ENCODE results near the gene AMPD3. TPM values are rescaled to one million over a fixed set of nuclear protein-coding genes. Genes with fewer than 3 reads are reported as not detected.

The AMPD3 gene
- total and polyA plus RNA-seq, 2 of the 13 experiments (the other 11 are each of a cell fraction or from before 2014, with no cell fraction given): 0.33 to 2.3 TPM

- no peak for TF ChIP-seq ERF (CRISPR knock-in tag; IDR thresholded peaks at IDR 0.05)
- no peak for TF ChIP-seq BATF2 (CRISPR knock-in tag; IDR thresholded peaks at IDR 0.05)
Observed at GRCh38 chr11:10551845-10552352, 96.8 kb downstream of the AMPD3 start (continued).

- Histone ChIP-seq H3K27me3 (ENCODE audit: control insufficient read depth in 1 of 2, insufficient read depth in 2 of 2, low read length in 2 of 2) (0 out of 5 replicates have a peak, but pooled peaks cover 0 to 6% of the 10 kb centered on the region in 2 experiments), H3K27ac (ENCODE audit: extremely low read length, insufficient read depth, low read length) (no peak overlapping the region), H3K4me1 (ENCODE audit: insufficient read depth, low read length) (peaks cover under 1% of the 10 kb centered on the region; the same call in 1 of the 2 replicates), H3K4me3 (replicated peaks in 1 of 3; ENCODE audit: insufficient read depth in 1 of 3, low read depth in 2 of 3, low read length in 3 of 3) (no peak overlapping the region), H3K79me2 (ENCODE audit: insufficient read depth, low read length) (no peaks in the 10 kb centered on the region), H4K20me1 (ENCODE audit: insufficient read depth, low read length) (no peaks in the 10 kb centered on the region), H3K4me2 (ENCODE audit: low read depth, low read length) (no peak overlapping the region), H2AFZ (ENCODE audit: low read length) (no peak overlapping the region), H3K9ac (ENCODE audit: insufficient read depth, low read depth, low read length) (no peak overlapping the region), H3K9me3 (ENCODE audit: low read length) (peaks cover 7% of the 10 kb centered on the region; the same call in 1 of the 2 replicates), H3K36me3 (replicated peaks in 1 of 2; ENCODE audit: control insufficient read depth in 1 of 2, insufficient read depth in 2 of 2, low read length in 2 of 2) (no peaks in the 10 kb centered on the region)
- intact Hi-C loops (cut with micrococcal nuclease; ENCODE audit: unreplicated experiment): no loop called here
- BruUV-seq (replicated peaks): no TSS peak
- ChIA-PET POLR2A (no interaction called here), CTCF (ENCODE audit: low intra/inter-chr PET ratio, low total read pairs) (no interaction called here)
- FAIRE-seq (no peak), ATAC-seq (no peak), DNase-seq (ENCODE audit: low spot score) (no peak)
- TF ChIP-seq ARNTL (CRISPR knock-in tag; IDR thresholded peaks at IDR 0.05): no peak
- in situ Hi-C loops (cut with HindIII; ENCODE audit: extremely low pct_ligation_motif_present, low pct_unique_long_range_greater_than_20kb): no loop called here
- 35% methylated on average over 1 of the region's 1 CpG for WGBS (ENCODE audit: low lambda C conversion rate)
Observed at GRCh38 chr11:10556590-10556989, 101.5 kb downstream of the AMPD3 start.

MicroRNAs within 50 kb of the gene (microRNA counts, 767-probe panel; counts per million panel counts)
- microRNA hsa-miR-4485: not detected

Other genes with a start within 250 kb of the AMPD3 start
- gene SBF2, start 161.0 kb upstream of the AMPD3 start, total RNA-seq (2016; rRNA removed; fragmentation: Illumina TruSeq; extraction: Trizol): 24.0 and 29.9 TPM in 2 replicates
- 45.6 and 45.8 TPM in 2 replicates for gene SBF2, start 161.0 kb upstream of the AMPD3 start, polyA plus RNA-seq (2011; rRNA removed)
- gene ADM, start 150.2 kb upstream of the AMPD3 start, total RNA-seq (2016; rRNA removed; fragmentation: Illumina TruSeq; extraction: Trizol): 4.3 and 10.7 TPM in 2 replicates
- gene ADM, start 150.2 kb upstream of the AMPD3 start, polyA plus RNA-seq (2011; rRNA removed): 26.1 and 35.5 TPM in 2 replicates
- 22.4 and 34.8 TPM in 2 replicates for gene RNF141, start 85.9 kb downstream of the AMPD3 start, total RNA-seq (2016; rRNA removed; fragmentation: Illumina TruSeq; extraction: Trizol)
- gene RNF141, start 85.9 kb downstream of the AMPD3 start, polyA plus RNA-seq (2011; rRNA removed): 6.8 and 9.3 TPM in 2 replicates
- 0.81 and 1.4 TPM in 2 replicates for gene LYVE1, start 113.4 kb downstream of the AMPD3 start, total RNA-seq (2016; rRNA removed; fragmentation: Illumina TruSeq; extraction: Trizol)
- 0.82 and 1.2 TPM in 2 replicates for gene LYVE1, start 113.4 kb downstream of the AMPD3 start, polyA plus RNA-seq (2011; rRNA removed)
- gene IRAG1, start 238.5 kb downstream of the AMPD3 start, total RNA-seq (2016; rRNA removed; fragmentation: Illumina TruSeq; extraction: Trizol): 0.13 TPM in 2 replicates
- 0.20 and 0.29 TPM in 2 replicates for gene IRAG1, start 238.5 kb downstream of the AMPD3 start, polyA plus RNA-seq (2011; rRNA removed)

Data from HepG2 (cell line).